Stimulated activated CD4-positive, alpha-beta T cell treated with anti-CD3 and anti-CD28 coated beads, Interleukin-1b, Interleukin-23, amount 100 ng/mL, for 1 hour (primary cell): ENCODE measurements around the gene C2orf80.
"Not testable (repeated sequence)": the region's sequence is repeated elsewhere in the genome, so short reads cannot be mapped to it uniquely, and the experiment has no call there.

Experiments
- DNase-seq, 2 donors: peaks; one replicate each; pipeline ENCODE4 v3.0.0-alpha.2; 2020; ENCODE audit warnings: low read depth in 2 of 2

C2orf80 gene

GRCh38 chr2:208179028-208179609 lies 10.7 kb downstream of the C2orf80 start:
- no peak for DNase-seq

DNA sequence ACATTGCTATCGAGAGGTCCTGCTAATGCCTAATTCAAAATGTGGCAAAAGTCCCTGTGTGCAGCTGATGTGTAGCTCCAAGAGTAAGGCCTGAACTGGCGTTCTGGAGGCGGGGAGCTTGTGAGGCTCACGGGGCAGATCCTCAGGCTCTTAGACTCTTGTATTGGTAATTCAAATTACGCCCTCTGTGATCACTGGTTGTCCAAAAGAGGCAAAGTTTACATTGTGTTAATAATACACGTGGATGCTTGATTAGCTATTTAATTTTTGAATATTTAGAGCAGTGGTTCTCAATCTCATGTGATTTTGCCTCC lies 14.0 kb downstream of the C2orf80 start:
- no peak for DNase-seq

GRCh38 chr2:208175069-208175839 lies 14.6 kb downstream of the C2orf80 start:
- DNase-seq = peak; percentile 16 to 30

GRCh38 chr2:208174144-208174543 lies 15.7 kb downstream of the C2orf80 start:
- no peak for DNase-seq

DNA sequence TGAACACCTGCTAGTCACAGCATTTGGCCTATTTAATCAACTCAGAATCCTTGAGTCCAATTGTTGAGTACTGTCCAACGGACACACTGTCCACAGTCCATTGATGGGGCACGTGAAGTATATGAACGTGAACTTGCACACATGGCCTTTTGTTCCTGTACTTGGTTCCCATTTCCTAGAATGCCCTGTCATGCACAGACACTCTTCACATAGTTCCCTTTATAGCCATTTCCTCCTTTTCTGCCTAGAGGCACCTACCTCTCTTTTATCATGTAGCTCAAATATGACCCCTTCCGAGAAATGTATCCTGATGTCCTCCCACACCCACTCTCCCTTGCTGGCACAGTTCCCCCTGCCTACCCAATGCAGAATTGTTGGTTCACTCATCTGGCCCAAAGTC lies 17.7 kb downstream of the C2orf80 start:
- no peak for DNase-seq

DNA sequence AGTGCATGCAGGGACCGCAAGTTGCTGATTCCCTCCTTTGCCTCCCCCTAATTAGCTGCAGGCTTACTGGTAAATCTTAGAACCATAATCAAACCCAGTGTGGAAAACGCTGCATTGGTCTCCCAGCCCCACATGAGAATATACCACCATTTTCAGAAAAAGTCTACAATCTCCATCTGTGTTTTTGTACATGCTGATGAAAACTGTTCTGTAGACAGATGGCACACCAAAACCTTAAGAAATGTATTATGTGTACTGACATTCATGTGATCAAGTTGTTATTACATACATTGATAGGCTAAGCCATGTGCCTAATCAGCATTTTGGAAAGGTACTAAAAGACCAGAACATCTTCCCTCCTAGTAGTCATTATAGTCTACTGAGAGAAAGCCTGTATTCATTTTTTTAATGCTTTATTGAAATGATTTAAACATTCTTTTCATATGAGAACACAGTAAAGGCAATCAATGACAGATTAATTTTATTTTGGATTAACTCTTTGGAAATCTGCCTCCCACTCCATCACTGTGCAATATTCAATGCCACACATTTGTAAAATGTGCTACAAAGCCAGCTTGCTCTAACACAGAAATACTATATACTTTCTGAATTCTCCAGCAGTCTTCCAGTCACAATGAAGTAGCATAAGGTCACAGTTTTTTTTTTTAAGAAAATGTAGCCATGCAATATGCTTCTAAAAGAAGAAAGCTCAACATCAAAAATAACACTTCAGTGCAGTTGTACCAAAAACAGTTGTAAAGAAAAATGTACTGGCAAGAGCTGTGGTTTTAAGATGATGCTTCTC lies 24.7 kb downstream of the C2orf80 start:
- no peak for DNase-seq

DNA sequence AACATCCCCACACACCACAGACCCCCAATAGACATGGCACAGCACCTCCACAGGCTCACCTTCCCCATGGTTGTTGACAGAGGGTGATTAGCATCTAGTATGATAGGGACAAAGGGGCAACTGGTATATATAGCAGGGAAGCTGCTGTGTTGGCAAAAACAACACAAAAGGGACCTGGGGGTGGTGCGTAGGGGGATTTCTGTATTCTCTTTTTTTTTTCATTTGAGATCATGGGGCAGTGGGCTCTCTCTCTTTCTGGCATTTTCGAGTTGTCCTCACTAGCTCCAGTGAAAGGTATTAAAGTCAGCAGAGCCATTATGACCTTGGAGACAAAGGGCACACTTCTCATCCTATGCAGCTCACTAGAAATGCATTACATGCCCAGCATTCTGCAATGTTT lies 26.3 kb downstream of the C2orf80 start, which contains the start of gene CRYGA:
TSS of gene CRYGA (minus strand) at position 101 of the 400 bp plus-strand sequence. CDS start at position 68, 33 bp downstream.
- no peak for DNase-seq

DNA sequence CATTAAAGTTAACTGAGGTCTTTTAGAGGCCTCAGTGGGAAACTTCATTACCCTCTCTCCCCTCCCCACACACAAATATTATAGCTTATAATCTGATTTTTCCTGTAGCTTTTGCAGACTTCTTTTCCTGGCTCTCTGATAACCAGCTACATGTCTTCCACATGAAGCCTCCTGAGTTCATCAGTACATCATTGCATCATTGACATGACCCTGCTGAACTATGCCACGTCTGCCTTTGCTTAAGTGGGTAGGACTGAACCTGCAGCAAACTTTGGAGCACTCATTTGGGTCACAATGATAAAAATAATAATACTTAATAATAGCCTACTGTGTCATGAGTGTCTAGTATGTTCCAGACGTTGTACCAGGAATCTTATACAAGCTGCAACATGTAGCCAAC lies 33.4 kb downstream of the C2orf80 start:
- no peak for DNase-seq

GRCh38 chr2:208153156-208153555 lies 36.7 kb downstream of the C2orf80 start:
- DNase-seq = no peak

DNA sequence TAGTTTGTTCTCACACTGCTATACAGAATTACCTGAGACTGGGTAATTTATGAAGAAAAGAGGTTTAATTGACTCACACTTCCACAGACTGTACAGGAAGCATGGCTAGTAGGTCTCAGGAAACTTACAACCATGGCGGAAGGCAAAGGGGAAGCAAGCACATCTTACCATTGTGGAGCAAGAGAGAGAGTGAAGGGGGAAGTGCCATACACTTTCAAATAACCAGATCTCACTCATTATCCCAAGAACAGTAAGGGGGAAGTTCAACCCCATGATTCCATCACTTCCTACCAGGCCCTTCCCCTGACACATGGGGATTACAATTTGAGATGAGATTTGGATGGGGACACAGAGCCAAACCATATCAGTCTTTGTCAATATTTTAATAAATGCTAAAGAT lies 38.9 kb downstream of the C2orf80 start:
- no peak for DNase-seq

GRCh38 chr2:208150094-208150493 lies 39.7 kb downstream of the C2orf80 start:
- DNase-seq = no peak

GRCh38 chr2:208148803-208149202 lies 41.0 kb downstream of the C2orf80 start:
- DNase-seq = no peak

DNA sequence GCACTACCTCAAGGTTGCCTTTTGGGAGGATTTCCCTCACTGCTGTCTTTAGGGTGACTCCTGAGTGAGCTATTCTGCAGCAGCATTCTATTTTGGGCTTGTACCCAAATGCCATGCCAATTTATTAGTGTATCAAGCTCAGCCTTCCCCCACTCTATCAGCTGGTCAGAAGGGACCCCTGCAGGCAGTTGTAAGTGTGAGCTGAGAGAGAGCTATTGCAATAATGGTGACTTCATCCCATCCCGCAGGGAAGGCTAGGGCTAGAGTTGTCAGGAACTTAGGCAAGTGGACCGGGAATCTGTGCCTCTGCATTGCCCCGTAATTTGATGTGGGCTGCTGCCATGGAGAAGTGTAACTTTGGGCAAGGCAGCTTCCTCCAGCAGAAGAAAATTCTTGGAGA lies 42.1 kb downstream of the C2orf80 start:
- DNase-seq = no peak

- DNase-seq = no peak
Observed at GRCh38 chr2:208147008-208147407, 42.8 kb downstream of the C2orf80 start.

- no peak for DNase-seq
Observed at GRCh38 chr2:208146006-208146405, 43.8 kb downstream of the C2orf80 start, which contains the start of gene CRYGB. Gene CRYGB (minus strand): TSS chr2:208146158. CDS start chr2:208146120, 38 bp downstream.

- no peak for DNase-seq
Observed at GRCh38 chr2:208142925-208143799, 46.7 kb downstream of the C2orf80 start.

DNA sequence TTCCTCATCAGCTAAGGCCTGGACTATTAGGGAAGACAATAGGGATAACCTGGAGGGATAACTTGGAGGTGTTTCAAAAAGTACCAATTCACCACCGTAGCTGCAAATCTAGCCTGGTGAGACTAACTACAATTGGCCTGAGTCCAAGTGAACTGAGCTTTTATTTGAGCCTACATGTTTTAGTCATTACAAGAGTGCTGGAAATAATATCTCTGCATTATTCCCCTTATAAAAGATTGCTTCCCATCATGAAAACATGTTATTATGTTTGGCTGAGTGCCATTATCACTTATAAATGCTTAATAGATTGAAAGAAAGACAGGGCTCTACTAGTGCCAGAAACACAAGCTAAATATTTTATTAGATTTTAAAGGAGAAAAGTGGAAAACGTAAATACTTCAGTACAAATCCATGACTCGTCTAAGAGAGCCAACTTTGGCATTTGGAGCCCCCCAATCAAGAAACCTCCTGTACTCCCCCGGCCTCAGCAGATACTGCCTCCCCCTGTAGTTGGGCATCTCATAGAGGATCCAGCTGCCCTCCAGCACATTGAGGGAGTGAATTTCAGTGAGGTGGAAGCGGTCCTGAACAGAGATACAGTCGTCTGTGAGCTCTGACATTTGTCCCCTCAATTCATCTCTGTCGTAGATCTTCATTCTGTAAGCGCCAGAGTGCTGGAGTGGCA lies 47.4 kb downstream of the C2orf80 start:
- no peak for DNase-seq

DNA sequence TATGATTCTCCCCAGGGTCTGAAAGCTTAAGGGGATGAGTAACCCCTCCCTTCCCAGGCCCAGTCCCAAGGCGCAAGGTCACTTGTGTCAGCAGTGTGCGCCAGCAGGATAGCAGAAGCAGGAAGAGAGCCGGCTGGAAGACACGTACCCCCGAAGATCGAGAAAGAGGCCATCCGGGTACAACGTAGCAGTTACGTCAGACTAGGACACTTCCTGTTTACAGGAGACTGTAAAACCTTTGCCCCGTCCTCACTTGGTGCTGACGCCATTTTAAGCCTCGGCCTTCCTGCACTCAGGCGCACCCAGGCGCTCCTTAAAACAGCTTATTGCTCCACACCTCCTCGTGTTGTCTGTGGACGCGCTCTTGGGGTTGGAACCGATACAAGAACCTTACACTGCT lies 50.4 kb downstream of the C2orf80 start:
- no peak for DNase-seq

DNA sequence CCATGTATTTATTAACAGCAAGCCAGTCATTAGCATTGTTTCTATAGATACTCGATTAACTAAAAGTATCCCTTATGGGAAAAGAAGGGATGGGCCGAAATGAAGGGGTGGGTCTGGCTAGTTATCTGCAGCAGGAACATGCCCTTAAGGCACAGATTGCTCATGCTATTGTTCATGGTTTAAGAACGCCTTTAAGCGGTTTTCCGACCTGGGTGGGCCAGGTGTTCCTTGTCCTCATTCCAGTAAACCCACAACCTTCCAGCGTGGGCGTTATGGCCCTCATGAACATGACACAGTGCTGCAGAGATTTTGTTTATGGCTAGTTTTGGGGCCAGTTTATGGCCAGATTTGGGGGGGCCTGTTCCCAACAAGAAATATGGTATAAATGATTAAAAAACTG lies 51.5 kb downstream of the C2orf80 start:
- DNase-seq = not testable (repeated sequence)

DNA sequence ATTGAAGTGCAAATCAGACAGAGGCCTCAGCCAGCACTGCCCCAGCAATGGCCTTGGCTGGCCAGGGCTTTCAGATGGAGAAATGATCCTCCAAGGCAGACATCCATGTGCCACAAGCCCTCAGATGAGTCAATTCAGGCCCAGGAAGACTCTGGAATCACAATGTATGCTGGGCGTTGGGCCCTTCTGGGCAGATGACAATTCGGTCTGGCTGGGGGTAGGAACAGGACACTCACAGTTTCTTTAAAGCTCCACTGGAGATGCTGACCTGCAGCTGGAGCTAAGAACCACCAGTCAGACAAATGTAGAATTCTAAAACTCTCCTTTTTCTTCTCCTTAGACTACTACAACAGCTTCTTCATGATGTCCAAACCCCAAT lies 53.1 kb downstream of the C2orf80 start:
- no peak for DNase-seq
